T-helper 2 cell treated with Interferon-gamma antibody and Interleukin-4, amounts not matched to agents 100 ng/mL and 5 ng/mL, for 36 hours (primary cell): ENCODE results near the gene DVL3. TPM values are rescaled to one million over a fixed set of nuclear protein-coding genes. Genes with fewer than 3 reads are reported as not detected.
"Not testable (repeated sequence)": the region's sequence is repeated elsewhere in the genome, so short reads cannot be mapped to it uniquely, and the experiment has no call there.

Experiments used
- intact Hi-C: fragments of 100-400 bp; cut with micrococcal nuclease; formaldehyde crosslinking; loops from one replicate; pipeline ENCODE4 v1.15.1; 2023
- total RNA-seq: library from RNA; stranded (reverse); gene quantifications from 2 replicates; pipeline ENCODE4 v1.2.3, GENCODE V29; 2022

The DVL3 gene
- total RNA-seq, result 39.7 and 44.5 TPM in 2 replicates

DNA sequence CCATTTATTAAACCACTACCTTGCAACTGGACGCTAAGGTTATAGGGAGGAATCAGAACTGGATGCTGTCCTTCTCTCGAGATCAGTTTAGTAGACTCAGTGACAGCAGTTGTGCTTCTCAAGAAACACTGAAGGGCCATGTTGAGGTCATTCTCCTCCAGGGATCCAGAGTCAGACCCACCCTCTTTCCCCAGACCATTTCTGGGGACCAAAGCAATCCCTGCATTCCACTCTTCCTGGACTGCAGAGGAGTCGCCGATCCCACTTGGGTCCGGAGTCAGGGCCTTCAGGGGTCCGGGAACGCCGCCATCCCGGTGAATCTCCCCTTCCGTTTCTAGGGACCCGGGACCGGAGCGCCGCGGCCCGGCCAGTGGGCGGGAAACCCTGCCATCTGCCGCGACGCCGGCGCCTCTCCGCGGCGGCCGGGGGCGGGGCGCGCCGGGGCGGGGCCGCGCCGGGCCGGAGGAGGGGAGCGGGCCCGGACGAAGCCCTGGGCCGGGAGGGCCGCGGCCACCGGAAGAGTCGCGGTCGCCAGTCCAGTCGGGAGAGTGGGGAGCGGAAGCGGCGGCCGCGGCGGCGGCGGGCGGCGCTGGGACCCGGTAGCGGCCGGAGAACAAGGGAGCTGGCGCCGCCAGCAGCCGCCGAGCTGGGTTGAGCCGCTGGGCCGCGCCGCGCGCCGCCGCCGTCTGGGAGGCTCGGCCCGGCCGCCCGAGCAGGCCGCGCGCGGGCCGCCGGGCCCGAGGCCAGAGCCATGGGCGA lies at the start of gene DVL3:
TSS of gene DVL3 (plus strand) at position 493 of the 759 bp plus-strand sequence. CDS start at position 752, 259 bp downstream.
- intact Hi-C loops, result loop anchor here (1.0 kb wide), 2 partner anchors 19 to 20 kb away; partner anchors contain the start of genes AP2M1 and EIF2B5

DNA sequence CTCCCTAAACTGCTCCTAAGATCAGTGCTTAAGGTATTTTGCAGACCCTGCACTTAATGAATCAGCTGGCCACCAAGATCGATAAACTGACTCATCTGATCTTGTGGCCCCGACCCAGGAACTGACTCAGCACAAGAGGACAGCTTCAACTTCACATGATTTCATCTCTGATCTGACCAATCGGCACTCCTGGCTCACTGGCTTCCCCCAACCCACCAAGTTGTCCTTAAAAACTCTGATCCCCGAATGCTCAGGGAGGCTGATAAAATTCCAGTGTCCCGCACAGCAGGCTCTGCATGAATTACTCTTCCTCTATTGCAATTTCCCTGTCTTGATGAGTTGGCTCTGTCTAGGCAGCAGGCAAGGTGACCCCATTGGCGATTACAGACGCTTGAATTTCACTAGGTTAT lies 44.9 kb upstream of the DVL3 start:
- intact Hi-C loops, result no loop called here

DNA sequence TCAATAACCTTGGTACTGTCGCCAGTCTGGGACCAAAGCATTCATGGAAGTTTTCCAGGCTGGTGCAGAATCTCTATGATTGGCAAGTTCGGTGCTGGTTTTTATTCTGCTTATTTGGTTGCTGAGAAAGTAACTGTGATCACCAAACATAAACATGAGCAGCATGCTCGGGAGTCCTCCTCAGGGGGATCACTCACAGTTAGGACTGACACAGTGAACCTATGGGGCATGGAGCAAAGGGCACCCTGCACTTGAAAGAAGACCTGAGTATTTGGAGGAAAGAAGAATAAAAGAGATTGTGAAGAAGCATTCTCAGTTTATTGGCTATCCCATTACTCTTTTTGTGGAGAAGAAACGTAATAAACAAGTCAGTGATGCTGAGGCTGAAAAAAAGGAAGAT lies 39.2 kb upstream of the DVL3 start:
- intact Hi-C loops, result no loop called here

DNA sequence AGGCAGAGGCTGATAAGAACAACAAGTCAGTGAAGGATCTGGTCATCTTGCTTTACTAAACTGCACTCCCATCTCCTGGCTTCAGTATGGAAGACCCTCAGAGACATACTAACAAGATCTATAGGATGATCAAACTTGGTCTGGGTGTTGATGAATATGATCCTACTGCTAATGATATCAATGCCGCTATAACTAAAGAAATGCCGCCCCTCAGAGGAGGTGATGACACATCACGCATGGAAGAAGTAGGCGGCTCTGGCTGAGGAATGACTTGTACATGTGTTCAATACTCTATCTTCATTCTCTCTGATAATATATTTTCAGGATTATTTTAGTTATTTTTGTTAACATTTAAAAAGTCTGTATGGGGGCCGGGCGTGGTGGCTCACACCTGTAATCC lies 37.5 kb upstream of the DVL3 start:
- intact Hi-C loops, result no loop called here

DNA sequence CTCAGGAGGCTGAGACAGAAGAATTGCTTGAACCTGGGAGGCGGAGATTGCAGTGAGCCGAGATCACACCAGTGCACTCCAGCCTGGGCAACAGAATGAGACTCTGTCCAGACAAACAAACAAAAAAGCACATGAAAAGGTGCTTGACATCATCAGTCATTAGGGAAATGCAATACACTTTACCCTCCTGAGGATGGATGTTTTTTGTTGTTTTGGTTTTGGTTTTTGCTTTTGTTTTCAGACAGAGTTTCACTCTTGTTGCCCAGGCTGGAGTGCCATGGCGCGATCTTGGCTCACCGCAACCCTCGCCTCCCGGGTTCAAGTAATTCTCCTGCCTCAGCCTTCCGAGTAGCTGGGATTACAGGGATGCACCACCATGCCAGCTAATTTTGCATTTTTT lies 34.1 kb upstream of the DVL3 start:
- intact Hi-C loops, result not testable (repeated sequence)

DNA sequence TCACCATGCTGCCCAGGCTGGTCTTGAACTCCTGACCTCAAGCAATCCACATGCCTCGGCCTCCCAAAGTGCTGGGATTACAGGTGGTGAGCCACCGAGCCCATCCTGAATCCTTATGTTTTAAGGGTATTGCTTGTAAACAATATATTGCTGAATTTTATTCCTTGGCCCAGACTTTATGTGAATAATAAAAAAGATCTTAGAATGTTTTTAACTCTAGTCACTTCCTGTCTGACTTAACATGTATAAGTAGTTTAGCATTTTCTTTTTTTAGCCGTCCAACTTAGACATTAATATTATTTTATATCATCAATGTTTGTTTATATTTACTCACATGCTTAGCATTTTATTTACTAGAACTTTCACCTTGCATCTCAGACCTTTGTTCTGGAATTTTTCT lies 29.2 kb upstream of the DVL3 start:
- intact Hi-C loops, result no loop called here

DNA sequence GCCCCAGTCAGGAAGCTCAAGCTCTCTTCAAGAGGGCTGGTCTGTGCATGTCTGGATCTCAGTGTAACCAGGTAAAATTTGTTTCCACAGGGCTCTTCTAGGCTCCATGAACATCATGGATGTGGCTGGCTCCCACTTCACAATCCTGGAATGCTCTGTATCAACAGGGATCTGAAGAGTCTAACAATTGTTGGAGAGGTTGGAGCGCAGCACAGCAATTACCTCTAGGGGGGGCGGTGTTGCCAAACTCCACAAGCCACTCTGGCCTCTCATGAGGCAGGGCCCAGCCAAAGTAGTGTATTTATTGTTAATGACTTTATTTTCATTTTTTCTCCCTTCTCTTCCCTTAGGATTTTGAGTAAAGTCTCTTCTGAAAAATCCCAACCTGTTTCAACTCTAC lies 26.2 kb upstream of the DVL3 start:
- intact Hi-C loops, result no loop called here

DNA sequence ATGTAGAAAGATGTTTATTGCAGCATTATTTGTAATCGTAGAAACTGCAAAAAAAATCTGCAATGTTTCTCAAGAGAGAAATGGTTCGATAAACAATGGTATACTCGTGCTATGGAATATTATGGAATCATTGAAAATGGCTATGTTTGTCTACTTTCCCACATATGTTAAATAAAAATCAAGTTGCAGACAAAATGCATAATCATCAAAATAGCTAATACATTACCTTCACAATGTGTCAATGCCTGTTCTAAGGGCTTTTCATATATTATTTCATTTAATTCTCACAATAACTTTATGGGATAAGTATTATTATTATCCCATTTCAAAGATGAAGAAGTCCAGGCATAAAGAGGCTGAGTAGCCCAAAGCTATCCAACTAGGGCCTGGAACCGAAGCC lies 22.2 kb upstream of the DVL3 start:
- intact Hi-C loops, result loop anchor here (5.0 kb wide), 1 partner anchor 236 kb away; no protein-coding TSS in a partner anchor

DNA sequence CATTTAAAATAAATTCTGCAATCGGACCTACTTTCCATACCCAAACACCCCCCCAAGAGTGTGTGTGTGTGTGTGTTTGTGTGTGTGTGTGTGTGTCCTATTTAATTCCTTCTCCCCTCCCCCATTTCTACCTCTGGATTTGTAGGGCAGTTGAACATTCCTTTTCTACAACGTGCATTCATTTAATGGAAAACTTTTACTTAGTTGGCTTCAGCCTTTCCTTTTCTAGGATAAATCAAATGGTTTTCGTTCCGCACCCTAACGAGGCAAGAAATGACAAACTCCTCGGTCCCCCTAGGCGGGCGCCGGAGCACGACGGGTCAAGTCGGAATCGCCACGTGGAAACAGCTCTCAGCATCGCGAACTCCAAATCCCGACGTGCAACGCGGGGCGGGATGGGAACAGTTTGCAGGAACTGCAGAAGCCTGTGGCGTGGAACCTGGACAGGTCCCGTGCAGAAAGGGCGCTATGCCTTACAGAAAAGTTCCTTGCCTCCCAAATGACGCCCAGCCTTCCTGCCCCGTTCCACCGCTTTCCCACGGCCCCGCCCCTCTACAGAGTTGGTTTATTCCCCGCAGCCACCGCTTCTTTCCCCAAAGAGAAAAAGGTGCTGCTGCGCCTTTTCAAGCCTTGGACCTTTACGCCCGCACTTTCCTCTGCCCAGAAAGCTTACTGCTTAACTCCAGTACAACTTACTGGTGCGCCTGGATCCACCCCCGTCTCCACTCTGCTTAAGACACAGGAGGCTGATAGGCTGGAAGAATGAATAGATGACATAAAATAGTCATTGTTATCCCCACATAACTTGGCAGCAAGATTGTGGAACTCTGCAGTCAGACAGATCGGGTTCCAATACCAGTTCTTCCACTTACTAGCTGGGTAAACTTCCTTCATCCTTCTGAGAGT lies 21.1 kb upstream of the DVL3 start:
- intact Hi-C loops, result loop anchor here (5.0 kb wide), 1 partner anchor 237 kb away; no protein-coding TSS in a partner anchor

DNA sequence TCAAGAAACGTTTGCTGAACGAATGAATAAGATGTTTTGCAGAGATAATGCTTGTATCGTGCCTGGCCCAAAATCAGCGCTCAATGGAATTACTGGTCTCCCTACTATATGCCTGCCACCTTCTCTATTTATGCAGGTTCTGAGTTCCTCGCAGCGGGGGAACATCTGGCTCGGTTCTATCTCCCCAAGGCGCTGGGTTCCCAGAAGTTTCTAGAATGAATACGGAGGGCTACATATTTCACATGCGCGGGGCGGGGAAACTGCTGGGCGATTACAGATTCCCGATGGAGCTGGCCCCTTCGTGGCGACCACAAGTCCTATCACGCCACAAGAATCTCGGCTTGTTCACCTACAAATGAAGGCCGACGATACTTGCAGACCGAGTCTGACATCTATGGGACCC lies 20.4 kb upstream of the DVL3 start:
- intact Hi-C loops, result loop anchor here (1.0 to 5.0 kb wide), 7 partner anchors 21 to 237 kb away; partner anchors contain the start of genes ABCC5, ABCF3, AP2M1 and DVL3

DNA sequence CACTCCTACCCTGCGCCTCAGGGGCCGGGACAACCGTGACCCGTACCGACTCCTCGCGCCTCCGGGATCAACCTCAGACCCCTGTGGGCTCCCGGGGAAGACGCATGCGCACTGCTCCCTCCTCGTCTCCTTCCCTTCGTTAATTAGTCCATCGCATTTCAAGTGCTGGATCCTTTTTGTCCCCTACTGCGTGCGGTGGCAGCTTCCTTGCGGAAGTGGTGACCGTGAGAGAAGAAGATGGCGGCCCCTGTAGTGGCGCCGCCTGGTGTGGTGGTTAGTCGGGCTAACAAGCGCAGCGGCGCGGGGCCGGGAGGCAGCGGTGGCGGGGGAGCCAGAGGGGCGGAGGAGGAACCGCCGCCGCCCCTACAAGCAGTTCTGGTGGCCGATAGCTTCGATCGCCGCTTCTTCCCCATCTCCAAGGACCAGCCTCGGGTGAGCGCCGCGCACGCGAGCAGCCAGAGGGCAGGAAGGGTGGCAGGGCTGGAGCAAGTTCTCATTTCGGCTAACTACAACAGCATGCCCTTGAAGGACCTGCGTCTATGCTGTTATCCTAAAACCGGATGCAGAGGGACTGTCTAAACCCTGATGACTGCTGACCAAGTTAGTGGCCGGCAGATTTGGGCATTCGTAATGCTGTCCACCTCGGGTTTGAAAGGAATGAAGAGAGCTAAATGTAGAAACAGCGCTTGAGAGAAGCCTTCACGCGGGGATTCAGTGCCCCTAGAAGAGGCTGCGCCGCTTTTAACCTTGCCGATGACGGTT lies 19.8 kb upstream of the DVL3 start, which contains the start of gene EIF2B5:
TSS of gene EIF2B5 (plus strand) at position 210 of the 762 bp plus-strand sequence. CDS start at position 238, 28 bp downstream.
- intact Hi-C loops, result loop anchor here (1.0 kb wide), 6 partner anchors 20 to 164 kb away; partner anchors contain the start of genes ABCC5, ABCF3, AP2M1 and DVL3

DNA sequence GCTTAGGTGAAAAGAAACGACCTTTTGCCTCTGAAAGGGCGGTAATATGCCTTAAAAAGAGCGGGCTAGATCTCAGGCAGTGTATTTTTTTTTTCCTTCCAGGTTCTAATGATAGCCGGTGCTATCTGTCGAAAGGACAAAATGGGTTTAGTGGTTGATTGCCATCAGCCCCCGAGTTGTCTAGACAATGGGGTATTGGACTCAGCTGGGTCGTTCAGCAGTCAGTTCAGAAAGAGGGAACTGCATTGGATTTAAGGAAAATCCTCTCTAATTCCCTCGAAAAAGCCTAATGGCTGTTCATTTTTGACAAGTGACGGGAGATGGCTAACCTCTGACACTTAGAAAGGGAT lies 19.3 kb upstream of the DVL3 start:
- intact Hi-C loops, result loop anchor here (1.0 kb wide), 6 partner anchors 19 to 163 kb away; partner anchors contain the start of genes ABCC5, ABCF3, AP2M1 and DVL3

DNA sequence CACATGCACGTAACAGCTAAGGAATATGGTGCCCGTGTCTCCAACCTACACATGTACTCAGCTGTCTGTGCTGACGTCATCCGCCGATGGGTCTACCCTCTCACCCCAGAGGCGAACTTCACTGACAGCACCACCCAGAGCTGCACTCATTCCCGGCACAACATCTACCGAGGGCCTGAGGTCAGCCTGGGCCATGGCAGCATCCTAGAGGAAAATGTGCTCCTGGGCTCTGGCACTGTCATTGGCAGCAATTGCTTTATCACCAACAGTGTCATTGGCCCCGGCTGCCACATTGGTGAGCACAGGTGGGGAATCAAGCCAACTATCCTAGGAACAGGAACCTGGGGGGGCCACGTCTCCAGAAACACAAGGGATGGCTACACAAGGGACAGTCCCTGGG lies 14.7 kb upstream of the DVL3 start:
- intact Hi-C loops, result no loop called here

DNA sequence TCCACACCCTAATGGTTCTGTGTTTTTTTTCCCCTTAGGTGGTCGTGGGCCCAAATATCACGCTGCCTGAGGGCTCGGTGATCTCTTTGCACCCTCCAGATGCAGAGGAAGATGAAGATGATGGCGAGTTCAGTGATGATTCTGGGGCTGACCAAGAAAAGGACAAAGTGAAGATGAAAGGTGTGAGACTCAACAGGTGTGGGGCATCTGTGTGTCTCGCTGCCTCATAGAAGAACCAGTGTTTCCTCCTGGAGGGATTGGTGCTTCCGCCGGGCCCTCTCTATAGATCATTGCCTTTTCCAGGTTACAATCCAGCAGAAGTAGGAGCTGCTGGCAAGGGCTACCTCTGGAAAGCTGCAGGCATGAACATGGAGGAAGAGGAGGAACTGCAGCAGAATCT lies 13.0 kb upstream of the DVL3 start:
- intact Hi-C loops, result no loop called here

DNA sequence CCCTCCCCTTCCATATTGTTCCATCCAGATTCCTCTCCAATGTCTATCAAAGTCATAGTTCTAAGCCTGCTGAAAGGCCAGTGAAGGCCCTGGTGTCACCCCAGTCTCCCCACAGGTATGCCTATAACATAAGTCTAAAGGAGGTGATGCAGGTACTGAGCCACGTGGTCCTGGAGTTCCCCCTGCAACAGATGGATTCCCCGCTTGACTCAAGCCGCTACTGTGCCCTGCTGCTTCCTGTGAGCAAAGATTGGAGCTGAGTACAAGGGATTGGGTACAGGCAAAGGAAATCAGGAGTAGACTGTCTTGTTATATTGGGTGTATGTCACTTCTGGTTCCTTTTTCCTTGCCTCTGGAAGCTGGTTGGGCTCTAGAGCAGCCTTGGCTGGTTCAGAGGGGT lies 11.8 kb upstream of the DVL3 start:
- intact Hi-C loops, result no loop called here

DNA sequence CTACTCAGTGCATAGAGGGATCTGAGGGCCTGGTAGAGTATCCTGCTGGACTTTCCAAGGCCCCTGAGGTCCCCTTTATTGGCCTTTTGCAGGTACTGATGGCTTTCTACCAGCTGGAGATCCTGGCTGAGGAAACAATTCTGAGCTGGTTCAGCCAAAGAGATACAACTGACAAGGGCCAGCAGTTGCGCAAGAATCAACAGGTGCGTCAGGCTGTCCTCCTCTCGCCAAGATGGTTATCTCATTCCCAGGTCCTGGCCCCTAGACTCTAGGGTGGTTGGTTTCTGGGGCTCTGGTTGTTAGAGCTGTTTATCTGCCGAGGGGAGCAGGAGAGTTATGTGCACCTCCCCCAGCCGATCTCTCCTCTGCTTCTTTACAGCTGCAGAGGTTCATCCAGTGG lies 10.7 kb upstream of the DVL3 start:
- intact Hi-C loops, result no loop called here

DNA sequence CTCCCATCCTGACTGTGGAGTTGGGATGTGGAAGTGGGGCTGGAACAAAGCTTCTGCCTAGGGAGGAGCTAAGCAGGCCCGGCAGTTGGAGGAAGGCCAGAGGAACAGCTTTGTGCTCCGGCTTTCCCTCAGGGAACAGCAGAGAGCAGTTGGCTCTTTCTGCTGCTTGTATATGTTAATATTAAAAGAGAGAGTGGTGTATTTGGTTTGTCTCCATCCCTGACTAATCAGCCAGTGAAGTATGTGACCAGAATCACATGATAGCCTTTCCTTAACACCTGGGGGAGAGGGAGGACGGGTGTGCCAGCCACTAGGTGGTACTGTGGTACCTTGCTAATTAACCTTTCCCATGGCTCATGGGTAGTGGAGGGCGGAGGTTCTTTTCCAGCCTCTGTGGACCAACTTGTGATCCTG lies 10.1 kb upstream of the DVL3 start:
- intact Hi-C loops, result no loop called here

DNA sequence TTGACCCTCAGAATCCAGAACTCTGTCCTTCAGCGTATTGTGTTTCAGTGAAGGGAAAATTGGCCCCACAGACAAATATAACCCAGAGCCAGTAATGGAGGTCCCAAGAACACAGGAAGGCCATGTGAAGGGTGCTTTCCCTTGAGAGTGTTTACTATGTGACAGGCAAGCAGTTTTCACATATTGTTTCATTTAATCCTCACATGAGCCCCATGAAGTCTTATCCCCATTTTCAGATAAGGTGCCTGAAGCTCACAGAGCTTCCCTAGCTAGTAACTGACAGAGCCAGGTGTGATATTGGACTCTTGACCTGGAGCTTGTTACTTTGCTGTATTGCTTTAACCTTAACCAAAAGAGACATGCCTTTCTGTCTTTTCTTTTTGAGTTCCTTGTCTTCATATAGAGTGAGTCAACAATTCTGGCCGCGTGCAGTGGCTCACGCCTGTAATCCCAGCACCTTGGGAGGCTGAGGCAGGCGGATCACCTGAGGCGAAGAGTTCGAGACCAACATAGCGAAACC lies 9.4 kb upstream of the DVL3 start:
- intact Hi-C loops, result no loop called here

DNA sequence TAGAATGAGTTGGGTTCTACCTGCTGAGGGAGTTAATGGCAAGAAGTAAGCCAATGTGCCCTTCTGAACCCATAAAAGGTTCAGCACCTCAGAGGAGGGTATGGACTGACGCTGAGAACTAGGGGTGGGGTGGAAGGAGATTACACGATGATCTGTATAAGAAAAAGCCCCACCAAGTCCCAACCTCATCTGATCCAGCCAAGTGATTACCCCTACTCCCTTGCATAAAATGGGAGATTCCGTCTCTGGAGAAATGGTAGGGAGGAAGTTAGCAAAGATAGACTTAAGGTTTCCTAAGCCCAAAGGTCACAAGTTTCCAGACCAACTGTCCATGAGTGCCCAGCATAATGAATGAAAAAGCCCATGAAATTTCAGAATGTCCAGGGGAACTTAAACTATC lies 7.1 kb upstream of the DVL3 start:
- intact Hi-C loops, result no loop called here

DNA sequence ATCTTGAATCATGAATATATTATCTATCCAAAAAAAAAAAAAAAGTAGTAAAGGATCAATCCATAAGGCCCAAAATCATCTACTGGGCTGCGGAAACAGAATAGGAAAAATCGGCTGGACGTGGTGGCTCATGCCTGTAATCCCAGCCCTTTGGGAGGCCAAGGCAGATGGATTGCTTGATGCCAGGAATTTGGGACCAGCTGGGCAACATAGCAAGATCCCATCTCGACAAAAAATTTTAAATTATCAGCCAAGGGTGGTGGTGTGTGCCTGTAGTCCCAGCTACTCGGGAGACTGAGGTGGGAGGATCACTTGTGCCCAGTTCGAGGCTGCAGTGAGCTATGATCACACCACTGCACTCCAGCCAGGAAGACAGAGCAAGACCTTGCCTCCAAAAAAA lies 6.1 kb upstream of the DVL3 start:
- intact Hi-C loops, result no loop called here

DNA sequence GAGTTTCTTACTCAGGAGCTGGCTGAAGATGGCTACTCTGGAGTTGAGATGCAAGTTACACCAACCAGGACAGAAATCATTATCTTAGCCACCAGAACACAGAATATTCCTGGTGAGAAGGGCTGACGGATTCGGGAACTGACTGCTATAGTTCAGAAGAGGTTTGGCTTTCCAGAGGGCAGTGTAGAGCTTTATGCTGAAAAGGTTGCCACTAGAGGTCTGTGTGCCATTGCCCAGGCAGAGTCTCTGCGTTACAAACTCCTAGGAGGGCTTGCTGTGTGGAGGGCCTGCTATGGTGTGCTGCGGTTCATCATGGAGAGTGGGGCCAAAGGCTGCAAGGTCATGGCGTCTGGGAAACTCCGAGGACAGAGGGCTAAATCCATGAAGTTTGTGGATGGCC lies 5.4 kb upstream of the DVL3 start:
- intact Hi-C loops, result not testable (repeated sequence)
